ENCODE measurements around the gene DAP3.
"Not testable (repeated sequence)": the region's sequence is repeated elsewhere in the genome, so short reads cannot be mapped to it uniquely, and the experiment has no call there.

DAP3 gene

GRCh38 chr1:155691992-155692528, 3.2 kb downstream of the DAP3 start:
- peaks cover 0 to 13% (median 0%) of the 10 kb centered on the region in 3 donors for H3K36me3 ChIP-seq
- no peaks in the 10 kb centered on the region for H3K9me3 ChIP-seq
- H3K27ac ChIP-seq = no peak overlapping the region
- TF ChIP-seq CTCF (IDR thresholded peaks at IDR 0.05) = no peak
- no peaks in the 10 kb centered on the region for H3K27me3 ChIP-seq
- intact Hi-C loops (cut with DNase I; ENCODE audit: low total_unique reads) = no loop called here
- no peak for DNase-seq
- H3K4me1 ChIP-seq = peaks cover 0 to 28% (median 14%) of the 10 kb centered on the region in 4 donors
- no peak overlapping the region for H3K4me3 ChIP-seq

GRCh38 chr1:155694167-155694566, 5.3 kb downstream of the DAP3 start:
- no peak for DNase-seq
- Histone ChIP-seq H3K4me1 (peaks cover 0 to 28% (median 14%) of the 10 kb centered on the region in 4 donors), H3K4me3 (no peak overlapping the region), H3K27me3 (no peaks in the 10 kb centered on the region), H3K27ac (no peak overlapping the region), H3K36me3 (peaks cover 0 to 13% (median 0%) of the 10 kb centered on the region in 3 donors), H3K9me3 (no peaks in the 10 kb centered on the region)
- TF ChIP-seq CTCF (IDR thresholded peaks at IDR 0.05) = no peak
- intact Hi-C loops (cut with DNase I; ENCODE audit: low total_unique reads) = no loop called here

GRCh38 chr1:155695072-155695471, 6.2 kb downstream of the DAP3 start:
- DNase-seq = no peak
- H3K9me3 ChIP-seq = no peaks in the 10 kb centered on the region
- TF ChIP-seq CTCF (IDR thresholded peaks at IDR 0.05) = no peak
- H3K36me3 ChIP-seq = peaks cover 0 to 13% (median 0%) of the 10 kb centered on the region in 3 donors
- H3K4me1 ChIP-seq = peaks cover 0 to 21% (median 7%) of the 10 kb centered on the region in 4 donors
- no peak overlapping the region for H3K27ac ChIP-seq
- H3K4me3 ChIP-seq = no peak overlapping the region
- intact Hi-C loops (cut with DNase I; ENCODE audit: low total_unique reads) = no loop called here
- no peaks in the 10 kb centered on the region for H3K27me3 ChIP-seq

GRCh38 chr1:155695608-155696007, 6.7 kb downstream of the DAP3 start:
- TF ChIP-seq CTCF (IDR thresholded peaks at IDR 0.05) = no peak
- DNase-seq = no peak
- Histone ChIP-seq H3K27ac (no peak overlapping the region), H3K27me3 (no peaks in the 10 kb centered on the region), H3K9me3 (no peaks in the 10 kb centered on the region), H3K36me3 (peaks cover 0 to 13% (median 0%) of the 10 kb centered on the region in 3 donors), H3K4me3 (no peak overlapping the region), H3K4me1 (peaks cover 0 to 18% (median 1%) of the 10 kb centered on the region in 4 donors)
- intact Hi-C loops (cut with DNase I; ENCODE audit: low total_unique reads) = no loop called here

GRCh38 chr1:155696524-155696923, 7.6 kb downstream of the DAP3 start:
- Histone ChIP-seq H3K27me3 (no peaks in the 10 kb centered on the region), H3K27ac (no peak overlapping the region), H3K9me3 (no peaks in the 10 kb centered on the region), H3K4me1 (peaks cover 0 to 13% (median 0%) of the 10 kb centered on the region in 4 donors), H3K4me3 (no peak overlapping the region), H3K36me3 (peaks cover 0 to 6% (median 0%) of the 10 kb centered on the region in 3 donors)
- no peak for TF ChIP-seq CTCF (IDR thresholded peaks at IDR 0.05)
- no peak for DNase-seq
- intact Hi-C loops (cut with DNase I; ENCODE audit: low total_unique reads) = no loop called here

- intact Hi-C loops (cut with DNase I; ENCODE audit: low total_unique reads) = no loop called here
- H3K36me3 ChIP-seq = peaks cover 0 to 4% (median 0%) of the 10 kb centered on the region in 3 donors
- DNase-seq = no peak
- no peaks in the 10 kb centered on the region for H3K9me3 ChIP-seq
- TF ChIP-seq CTCF (IDR thresholded peaks at IDR 0.05) = no peak
- H3K4me1 ChIP-seq = peaks cover 0 to 13% (median 0%) of the 10 kb centered on the region in 4 donors
- no peak overlapping the region for H3K4me3 ChIP-seq
- no peak overlapping the region for H3K27ac ChIP-seq
- no peaks in the 10 kb centered on the region for H3K27me3 ChIP-seq
Measured at GRCh38 chr1:155697046-155697445, 8.2 kb downstream of the DAP3 start.

GRCh38 chr1:155697616-155698015, 8.7 kb downstream of the DAP3 start:
- H3K27ac ChIP-seq; intact Hi-C loops (cut with DNase I; ENCODE audit: low total_unique reads); DNase-seq; H3K4me3 ChIP-seq; H3K36me3 ChIP-seq; H3K9me3 ChIP-seq; H3K27me3 ChIP-seq: not testable (repeated sequence)
- peaks cover 0 to 13% (median 0%) of the 10 kb centered on the region in 4 donors for H3K4me1 ChIP-seq

Data from tibial artery (tissue), 4 donors.